Stimulated activated CD8-positive, alpha-beta memory T cell treated with anti-CD3 and anti-CD28 coated beads, Interleukin-4, amount 100 ng/mL, for 48 hours (primary cell): Measurements from ENCODE around the gene LIPA.
A peak's percentile ranks its signal among the peaks of the same experiment; 100 is the strongest.
"Not testable (repeated sequence)": the region's sequence is repeated elsewhere in the genome, so short reads cannot be mapped to it uniquely, and the experiment has no call there.

ENCODE experiments used
- DNase-seq: peaks from one replicate; pipeline ENCODE4 v3.0.0-alpha.2; 2020

The LIPA gene

GRCh38 chr10:89207181-89207800, 44.3 kb downstream of the LIPA start, which contains the start of gene CH25H:
TSS of gene CH25H (minus strand) at chr10:89207317. CDS start at chr10:89207292, 25 bp downstream.
- DNase-seq, result peak; percentile 75

GRCh38 chr10:89206402-89207180, 45.0 kb downstream of the LIPA start:
- peak; percentile 39 for DNase-seq

GRCh38 chr10:89204621-89205185, 46.9 kb downstream of the LIPA start:
- no peak for DNase-seq

- DNase-seq, result no peak
These were observed 48.3 kb downstream of the LIPA start for GRCh38 chr10:89203237-89203636.

- DNase-seq, result no peak
These were observed 49.5 kb downstream of the LIPA start for GRCh38 chr10:89202033-89202425.

GRCh38 chr10:89201345-89202032, 50.1 kb downstream of the LIPA start:
- DNase-seq, result no peak

- no peak for DNase-seq
These were observed 54.1 kb downstream of the LIPA start for GRCh38 chr10:89197473-89197872.

- DNase-seq, result not testable (repeated sequence)
These were observed 60.3 kb downstream of the LIPA start for GRCh38 chr10:89191301-89191700.

GRCh38 chr10:89189211-89189734, 62.3 kb downstream of the LIPA start:
- no peak for DNase-seq

GRCh38 chr10:89185658-89186057, 65.9 kb downstream of the LIPA start:
- no peak for DNase-seq

- DNase-seq, result no peak
These were observed 66.9 kb downstream of the LIPA start for GRCh38 chr10:89184638-89185037.

- no peak for DNase-seq
These were observed 68.0 kb downstream of the LIPA start for GRCh38 chr10:89183571-89183970.

- DNase-seq, result no peak
These were observed 68.7 kb downstream of the LIPA start for GRCh38 chr10:89182894-89183293.

- no peak for DNase-seq
These were observed 75.8 kb downstream of the LIPA start for GRCh38 chr10:89175816-89176215.

GRCh38 chr10:89173075-89173474, 78.5 kb downstream of the LIPA start:
- no peak for DNase-seq

- no peak for DNase-seq
These were observed 79.6 kb downstream of the LIPA start for GRCh38 chr10:89171996-89172395.

- DNase-seq, result no peak
These were observed 80.2 kb downstream of the LIPA start for GRCh38 chr10:89171263-89171872.

- DNase-seq, result not testable (repeated sequence)
These were observed 83.1 kb downstream of the LIPA start for GRCh38 chr10:89168354-89168900.

GRCh38 chr10:89167915-89168314, 83.7 kb downstream of the LIPA start:
- DNase-seq, result no peak

- no peak for DNase-seq
These were observed 85.7 kb downstream of the LIPA start for GRCh38 chr10:89165923-89166322.

- DNase-seq, result no peak
These were observed 86.7 kb downstream of the LIPA start for GRCh38 chr10:89164920-89165319.

GRCh38 chr10:89164080-89164479, 87.5 kb downstream of the LIPA start:
- DNase-seq, result no peak
